WTC11 (cell line): ENCODE results near the gene PLD1. TPM values are rescaled to one million over a fixed set of nuclear protein-coding genes. Genes with fewer than 3 reads are reported as not detected.

Experiments used
- ATAC-seq: fragments of 200-7000 bp; cut with Tn5 transposase; 2 replicates; pipeline ENCODE4 v1.10.0; 2021; ENCODE audit warnings: mild to moderate bottlenecking, moderate library complexity
- CTCF ChIA-PET: fragments of 300-600 bp; sonication (Branson Sonifier 250); formaldehyde crosslinking; loops from one replicate; lab custom pipeline; 2021; ENCODE audit warnings: antibody characterized with exemption; lab: Charles Lee
- POLR2A ChIA-PET: fragments of 350-600 bp; sonication (Branson Sonifier 250); formaldehyde crosslinking; loops from one replicate; lab custom pipeline; 2021; ENCODE audit warnings: antibody characterized with exemption; lab: Charles Lee
- DNase-seq: peaks from one replicate; pipeline ENCODE4 v3.0.0; 2021; ENCODE audit warnings: low spot score
- H3K27ac Mint-ChIP-seq: 2 replicates; pipeline ENCODE4 v1.8.0; 2021; ENCODE audit warnings: mixed read lengths
- H3K27me3 Mint-ChIP-seq: 2 replicates; pipeline ENCODE4 v1.8.0; 2021; ENCODE audit warnings: low read depth, mild to moderate bottlenecking, moderate library complexity, mixed read lengths
- H3K36me3 Mint-ChIP-seq: 2 replicates; pipeline ENCODE4 v1.8.0; 2021; ENCODE audit warnings: mixed read lengths
- H3K4me1 Mint-ChIP-seq: 2 replicates; pipeline ENCODE4 v1.8.0; 2022; ENCODE audit warnings: mixed read lengths
- H3K4me3 Mint-ChIP-seq: 2 replicates; pipeline ENCODE4 v1.8.0; 2021; ENCODE audit warnings: mild to moderate bottlenecking, moderate library complexity, mixed read lengths
- H3K9me3 Mint-ChIP-seq: 2 replicates; pipeline ENCODE4 v1.8.0; 2021; ENCODE audit warnings: mixed read lengths
- CDX4 ChIP-seq: fragments of 250-450 bp; sonication (Bioruptor Pico); IDR thresholded peaks from 2 replicates; pipeline ENCODE4 v1.9.0; 2021; ENCODE audit warnings: moderate library complexity, mild to moderate bottlenecking, inconsistent platforms, borderline replicate concordance
- E2F5 ChIP-seq: sonication (generic); formaldehyde crosslinking; IDR thresholded peaks from 2 replicates; pipeline ENCODE4 v1.8.1; 2022; ENCODE audit warnings: mild to moderate bottlenecking, moderate library complexity, missing genetic modification reagents
- ESRRA ChIP-seq: sonication (generic); formaldehyde crosslinking; IDR thresholded peaks from 2 replicates; pipeline ENCODE4 v1.8.1; 2022; ENCODE audit warnings: mild to moderate bottlenecking, missing genetic modification reagents, borderline replicate concordance
- FOXK1 ChIP-seq: sonication (generic); formaldehyde crosslinking; IDR thresholded peaks from 2 replicates; pipeline ENCODE4 v1.8.0; 2022; ENCODE audit warnings: mild to moderate bottlenecking, moderate library complexity, missing genetic modification reagents
- FOXP4 ChIP-seq: sonication (generic); formaldehyde crosslinking; IDR thresholded peaks from 2 replicates; pipeline ENCODE4 v1.8.0; 2022; ENCODE audit warnings: mild to moderate bottlenecking, missing genetic modification reagents
- GABPB1 ChIP-seq: sonication (generic); formaldehyde crosslinking; IDR thresholded peaks from 2 replicates; pipeline ENCODE4 v1.8.1; 2023; ENCODE audit warnings: mild to moderate bottlenecking, missing genetic modification reagents
- IRF2 ChIP-seq: sonication (generic); formaldehyde crosslinking; IDR thresholded peaks from 2 replicates; pipeline ENCODE4 v1.8.0; 2022; ENCODE audit warnings: low read depth, missing genetic modification reagents, borderline replicate concordance
- JAZF1 ChIP-seq: fragments of 250-450 bp; sonication (Bioruptor Pico); IDR thresholded peaks from 2 replicates; pipeline ENCODE4 v1.9.0; 2021; ENCODE audit warnings: moderate library complexity, mild to moderate bottlenecking, inconsistent platforms
- KAT7 ChIP-seq: sonication (generic); formaldehyde crosslinking; IDR thresholded peaks from 2 replicates; pipeline ENCODE4 v1.8.1; 2023; ENCODE audit warnings: missing genetic modification reagents, mild to moderate bottlenecking, borderline replicate concordance
- NFYB ChIP-seq: sonication (generic); formaldehyde crosslinking; conservative IDR thresholded peaks from 2 replicates; pipeline ENCODE4 v1.8.0; 2022; ENCODE audit warnings: low read depth, missing genetic modification reagents
- OVOL2 ChIP-seq: fragments of 250-450 bp; sonication (Bioruptor Pico); IDR thresholded peaks from 2 replicates; pipeline ENCODE4 v1.9.0; 2021; ENCODE audit warnings: mild to moderate bottlenecking, borderline replicate concordance
- PRDM15 ChIP-seq: sonication (generic); formaldehyde crosslinking; IDR thresholded peaks from 2 replicates; pipeline ENCODE4 v1.8.0; 2022; ENCODE audit warnings: missing genetic modification reagents
- STAT6 ChIP-seq: sonication (generic); formaldehyde crosslinking; conservative IDR thresholded peaks from 2 replicates; pipeline ENCODE4 v1.8.1; 2023; ENCODE audit warnings: mild to moderate bottlenecking, low read depth, missing genetic modification reagents, moderate library complexity
- USF1 ChIP-seq: sonication (generic); formaldehyde crosslinking; IDR thresholded peaks from 2 replicates; pipeline ENCODE4 v1.8.0; 2022; ENCODE audit warnings: mild to moderate bottlenecking, missing genetic modification reagents
- ZMAT4 ChIP-seq: fragments of 250-450 bp; sonication (Bioruptor Pico); IDR thresholded peaks from 2 replicates; pipeline ENCODE4 v1.9.0; 2021; ENCODE audit warnings: mild to moderate bottlenecking
- ZNF219 ChIP-seq: sonication (generic); formaldehyde crosslinking; IDR thresholded peaks from 2 replicates; pipeline ENCODE4 v1.8.0; 2023; ENCODE audit warnings: missing genetic modification reagents, mild to moderate bottlenecking, borderline replicate concordance
- ZNF281 ChIP-seq: sonication (generic); formaldehyde crosslinking; IDR thresholded peaks from 2 replicates; pipeline ENCODE4 v1.8.0; 2023; ENCODE audit warnings: mild to moderate bottlenecking, missing genetic modification reagents
- ZNF396 ChIP-seq: fragments of 250-450 bp; sonication (Bioruptor Pico); IDR thresholded peaks from 2 replicates; pipeline ENCODE4 v1.8.0; 2021; ENCODE audit warnings: mild to moderate bottlenecking, moderate library complexity, borderline replicate concordance
- ZNF423 ChIP-seq: fragments of 250-450 bp; sonication (Bioruptor Pico); IDR thresholded peaks from 2 replicates; pipeline ENCODE4 v2.1.2; 2022; ENCODE audit warnings: mild to moderate bottlenecking, moderate library complexity
- ZNF425 ChIP-seq: fragments of 250-450 bp; sonication (Bioruptor Pico); conservative IDR thresholded peaks from 2 replicates; pipeline ENCODE4 v1.9.0; 2021; ENCODE audit warnings: mild to moderate bottlenecking
- total RNA-seq: library from RNA; stranded (reverse); gene quantifications from 3 replicates; pipeline ENCODE4 v1.2.3, GENCODE V29; 2021

Gene PLD1
- total RNA-seq, 1 experiment from 2014 or later = 4.0 TPM

GRCh38 chr3:171827385-171827784, 17.1 kb upstream of the PLD1 start:
- no peak for TF ChIP-seq ZNF425
- no peak for TF ChIP-seq GABPB1 (CRISPR knock-in tag)
- TF ChIP-seq FOXP4 (CRISPR knock-in tag) = no peak
- no peak for TF ChIP-seq JAZF1
- no peak for TF ChIP-seq PRDM15 (CRISPR knock-in tag)
- no peak for TF ChIP-seq CDX4
- TF ChIP-seq NFYB (CRISPR knock-in tag) = no peak
- TF ChIP-seq USF1 = no peak
- TF ChIP-seq IRF2 (CRISPR knock-in tag) = no peak
- no peak for TF ChIP-seq ZNF396
- TF ChIP-seq E2F5 (CRISPR knock-in tag) = no peak
- no peak for TF ChIP-seq ZNF281
- no peak for TF ChIP-seq ESRRA (CRISPR knock-in tag)
- no peak for TF ChIP-seq ZNF423 (CRISPR knock-in tag)
- TF ChIP-seq ZMAT4 = no peak
- no peak for TF ChIP-seq ZNF219 (CRISPR knock-in tag)
- TF ChIP-seq OVOL2 (CRISPR knock-in tag) = no peak
- TF ChIP-seq KAT7 (CRISPR knock-in tag) = no peak
- no peak for TF ChIP-seq STAT6 (CRISPR knock-in tag)
- no peak for TF ChIP-seq FOXK1 (CRISPR knock-in tag)
- Mint-ChIP-seq H3K27ac (no peak overlapping the region), H3K27me3 (peaks cover 3% of the 10 kb centered on the region; the same call in 1 of the 2 replicates), H3K4me1 (peaks cover 40% of the 10 kb centered on the region), H3K36me3 (no peaks in the 10 kb centered on the region), H3K9me3 (no peaks in the 10 kb centered on the region), H3K4me3 (no peak overlapping the region)
- DNase-seq (no peak), ATAC-seq (no peak)
- ChIA-PET CTCF (interaction anchor here (0.6 to 2.0 kb wide), 3 partner anchors 55 to 213 kb away, joined by 3 to 12 read pairs (median 4); no protein-coding TSS in a partner anchor), POLR2A (no interaction called here)
